ENCODE measurements around the gene ALOX12B. TPM values are rescaled to one million over a fixed set of nuclear protein-coding genes. Genes with fewer than 3 reads are reported as not detected.

Gene ALOX12B
- total and polyA plus RNA-seq, 2 donors (not counting 1 experiment from before 2014, with no cell fraction given): 0.57 to 0.69 TPM

GRCh38 chr17:8105957-8106398 lies 18.5 kb upstream of the ALOX12B start:
- Histone ChIP-seq H3K9ac (ENCODE audit: low read length) (no peak overlapping the region), H2AFZ (ENCODE audit: insufficient read depth, low read depth, low read length, poor library complexity, severe bottlenecking) (no peak overlapping the region), H3K27ac (ENCODE audit: low read length in 2 of 2) (no peak overlapping the region), H3K4me2 (replicated peaks; ENCODE audit: low read depth, low read length, poor library complexity, severe bottlenecking) (no peak overlapping the region), H3K4me3 (ENCODE audit: control extremely low read depth in 1 of 5, extremely low read depth in 1 of 5, insufficient read depth in 1 of 5, low read depth in 2 of 5, low read length in 4 of 5) (no peak overlapping the region), H3K27me3 (replicated peaks in 1 of 4; ENCODE audit: control extremely low read depth in 1 of 4, control insufficient read depth in 3 of 4, insufficient read depth in 4 of 4, low read length in 3 of 4) (peaks cover 0 to 17% (median 10%) of the 10 kb centered on the region in 4 experiments), H3K4me1 (ENCODE audit: control insufficient read depth in 2 of 2, insufficient read depth in 2 of 2, low read length in 2 of 2) (peaks cover 10 to 11% of the 10 kb centered on the region in 2 donors), H3K36me3 (replicated peaks in 1 of 2; ENCODE audit: control extremely low read depth in 1 of 2, control insufficient read depth in 1 of 2, extremely low read depth in 1 of 2, insufficient read depth in 2 of 2, low read length in 1 of 2) (no peaks in the 10 kb centered on the region), H4K20me1 (ENCODE audit: control insufficient read depth, insufficient read depth, low read length, poor library complexity, severe bottlenecking) (no peaks in the 10 kb centered on the region), H3K9me3 (ENCODE audit: control extremely low read depth in 1 of 3, control insufficient read depth in 2 of 3, insufficient read depth in 1 of 3, low read length in 2 of 3) (peaks cover 0 to 5% (median 0%) of the 10 kb centered on the region in 3 donors), H3K79me2 (ENCODE audit: control insufficient read depth, insufficient read depth, low read length) (no peaks in the 10 kb centered on the region)
- H3K27ac Mint-ChIP-seq: no peak overlapping the region
- H3K27me3 Mint-ChIP-seq: peaks cover 6% of the 10 kb centered on the region
- ATAC-seq (ENCODE audit: low read depth): no peak
- H3K9me3 Mint-ChIP-seq (ENCODE audit: insufficient read depth): no peaks in the 10 kb centered on the region
- ChIA-PET CTCF (interaction anchor here (1.0 to 20.5 kb wide), 5 partner anchors 13 to 30 kb away, joined by 3 to 360 read pairs (median 6); partner anchors contain the start of gene ALOX12B), POLR2A (no interaction called here)
- intact Hi-C loops (cut with micrococcal nuclease): no loop called here
- TF ChIP-seq, protein P1, sequence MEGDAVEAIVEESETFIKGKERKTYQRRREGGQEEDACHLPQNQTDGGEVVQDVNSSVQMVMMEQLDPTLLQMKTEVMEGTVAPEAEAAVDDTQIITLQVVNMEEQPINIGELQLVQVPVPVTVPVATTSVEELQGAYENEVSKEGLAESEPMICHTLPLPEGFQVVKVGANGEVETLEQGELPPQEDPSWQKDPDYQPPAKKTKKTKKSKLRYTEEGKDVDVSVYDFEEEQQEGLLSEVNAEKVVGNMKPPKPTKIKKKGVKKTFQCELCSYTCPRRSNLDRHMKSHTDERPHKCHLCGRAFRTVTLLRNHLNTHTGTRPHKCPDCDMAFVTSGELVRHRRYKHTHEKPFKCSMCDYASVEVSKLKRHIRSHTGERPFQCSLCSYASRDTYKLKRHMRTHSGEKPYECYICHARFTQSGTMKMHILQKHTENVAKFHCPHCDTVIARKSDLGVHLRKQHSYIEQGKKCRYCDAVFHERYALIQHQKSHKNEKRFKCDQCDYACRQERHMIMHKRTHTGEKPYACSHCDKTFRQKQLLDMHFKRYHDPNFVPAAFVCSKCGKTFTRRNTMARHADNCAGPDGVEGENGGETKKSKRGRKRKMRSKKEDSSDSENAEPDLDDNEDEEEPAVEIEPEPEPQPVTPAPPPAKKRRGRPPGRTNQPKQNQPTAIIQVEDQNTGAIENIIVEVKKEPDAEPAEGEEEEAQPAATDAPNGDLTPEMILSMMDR (IDR thresholded peaks at IDR 0.05): no peak
- TF ChIP-seq EZH2 (IDR thresholded peaks at IDR 0.05; ENCODE audit: borderline replicate concordance, insufficient read depth, low read depth, low read length, poor library complexity, severe bottlenecking): no peak
- DNase-seq: no peak
- peaks cover 7% of the 10 kb centered on the region for H3K4me1 Mint-ChIP-seq
- WGBS (ENCODE audit: insufficient coverage): 97% methylated on average over 4 of the region's 5 CpGs
- H3K4me3 Mint-ChIP-seq: no peak overlapping the region

- ChIA-PET CTCF (interaction anchor here (0.8 to 20.5 kb wide), 8 partner anchors 9 to 53 kb away, joined by 3 to 360 read pairs (median 5); partner anchors contain the start of gene ALOX12B), POLR2A (no interaction called here)
- Histone ChIP-seq H3K9me3 (ENCODE audit: control extremely low read depth in 1 of 3, control insufficient read depth in 2 of 3, insufficient read depth in 1 of 3, low read length in 2 of 3) (peaks cover 0 to 4% (median 0%) of the 10 kb centered on the region in 3 donors), H2AFZ (ENCODE audit: insufficient read depth, low read depth, low read length, poor library complexity, severe bottlenecking) (no peak overlapping the region), H3K36me3 (replicated peaks in 1 of 2; ENCODE audit: control extremely low read depth in 1 of 2, control insufficient read depth in 1 of 2, extremely low read depth in 1 of 2, insufficient read depth in 2 of 2, low read length in 1 of 2) (no peaks in the 10 kb centered on the region), H3K27ac (ENCODE audit: low read length in 2 of 2) (no peak overlapping the region), H4K20me1 (ENCODE audit: control insufficient read depth, insufficient read depth, low read length, poor library complexity, severe bottlenecking) (no peaks in the 10 kb centered on the region), H3K4me2 (replicated peaks; ENCODE audit: low read depth, low read length, poor library complexity, severe bottlenecking) (no peak overlapping the region), H3K79me2 (ENCODE audit: control insufficient read depth, insufficient read depth, low read length) (no peaks in the 10 kb centered on the region), H3K9ac (ENCODE audit: low read length) (no peak overlapping the region), H3K4me1 (ENCODE audit: control insufficient read depth in 2 of 2, insufficient read depth in 2 of 2, low read length in 2 of 2) (peaks cover 3 to 4% of the 10 kb centered on the region in 2 donors), H3K27me3 (replicated peaks in 1 of 4; ENCODE audit: control extremely low read depth in 1 of 4, control insufficient read depth in 3 of 4, insufficient read depth in 4 of 4, low read length in 3 of 4) (peaks cover 0 to 8% (median 4%) of the 10 kb centered on the region in 4 experiments), H3K4me3 (ENCODE audit: control extremely low read depth in 1 of 5, extremely low read depth in 1 of 5, insufficient read depth in 1 of 5, low read depth in 2 of 5, low read length in 4 of 5) (no peak overlapping the region)
- Mint-ChIP-seq H3K27ac (no peak overlapping the region), H3K4me3 (no peak overlapping the region), H3K4me1 (peaks cover 2% of the 10 kb centered on the region), H3K27me3 (peaks cover 5% of the 10 kb centered on the region), H3K9me3 (ENCODE audit: insufficient read depth) (no peaks in the 10 kb centered on the region)
- intact Hi-C loops (cut with micrococcal nuclease): no loop called here
- ATAC-seq (ENCODE audit: low read depth): no peak
- TF ChIP-seq, protein P1 (IDR thresholded peaks at IDR 0.05): no peak
- no peak for TF ChIP-seq EZH2 (IDR thresholded peaks at IDR 0.05; ENCODE audit: borderline replicate concordance, insufficient read depth, low read depth, low read length, poor library complexity, severe bottlenecking)
- no peak for DNase-seq
- WGBS (ENCODE audit: insufficient coverage): 73% methylated on average over 8 of the region's 8 CpGs
These were observed 17.4 kb upstream of the ALOX12B start for GRCh38 chr17:8104911-8105310.

Data from B cell (primary cell).